DMS 273 (cell line): Measurements from ENCODE around the gene MOXD1.
"Not testable (repeated sequence)": the region's sequence is repeated elsewhere in the genome, so short reads cannot be mapped to it uniquely, and the experiment has no call there.

Experiments used
- DNase-seq: peaks from one replicate; lab custom pipeline; 2025; ENCODE audit not compliant: unreplicated experiment; lab: John Stamatoyannopoulos, UW

Gene MOXD1

GRCh38 chr6:132285004-132285780 is 116.1 kb downstream of the MOXD1 start:
- DNase-seq: no peak

- DNase-seq: no peak
These were observed 118.6 kb downstream of the MOXD1 start for GRCh38 chr6:132282696-132283095.

DNA sequence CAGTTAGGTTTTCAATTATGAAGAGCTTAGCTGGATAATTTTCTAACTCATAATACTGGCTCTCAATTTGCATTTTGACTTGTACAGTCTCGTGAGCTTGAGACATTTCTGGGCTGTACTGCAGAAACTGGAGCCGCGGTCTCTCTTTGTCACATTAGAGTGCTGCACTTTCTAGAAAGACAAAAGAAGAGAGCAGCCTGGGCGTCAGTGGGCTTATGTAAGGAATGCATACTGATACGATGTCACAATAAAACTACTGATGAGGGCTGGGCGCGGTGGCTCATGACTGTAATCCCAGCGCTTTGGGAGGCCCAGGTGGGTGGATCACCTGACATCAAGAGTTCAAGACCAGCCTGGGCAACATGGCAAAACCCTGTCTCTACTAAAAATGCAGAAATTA is 120.8 kb downstream of the MOXD1 start:
- DNase-seq: no peak

DNA sequence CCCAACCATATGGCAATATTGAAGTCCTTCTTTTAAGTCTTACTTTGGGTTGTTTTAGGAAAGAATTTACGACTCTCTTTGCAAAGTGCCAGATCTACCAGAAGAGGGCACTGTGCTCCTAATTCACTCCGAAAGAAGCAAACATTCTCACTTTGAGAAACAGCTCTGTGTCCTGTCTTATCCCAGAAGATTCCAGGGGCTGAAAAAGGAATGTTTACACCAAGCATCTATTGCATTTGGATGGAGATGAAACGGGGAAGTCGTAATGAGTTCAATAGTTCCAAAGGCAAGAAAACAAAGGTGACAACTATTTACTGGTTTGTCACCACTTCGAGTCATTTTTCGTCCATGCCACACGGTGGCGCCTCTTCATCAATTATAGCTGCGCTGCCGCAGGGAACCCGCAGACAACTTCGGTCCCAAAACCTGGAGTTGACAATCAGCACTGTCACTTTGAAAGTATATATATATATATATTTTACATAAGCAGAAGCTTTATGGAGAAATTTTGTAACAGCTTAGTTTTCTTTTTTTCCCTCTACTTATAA is 121.6 kb downstream of the MOXD1 start:
- peak; percentile 87 for DNase-seq

DNA sequence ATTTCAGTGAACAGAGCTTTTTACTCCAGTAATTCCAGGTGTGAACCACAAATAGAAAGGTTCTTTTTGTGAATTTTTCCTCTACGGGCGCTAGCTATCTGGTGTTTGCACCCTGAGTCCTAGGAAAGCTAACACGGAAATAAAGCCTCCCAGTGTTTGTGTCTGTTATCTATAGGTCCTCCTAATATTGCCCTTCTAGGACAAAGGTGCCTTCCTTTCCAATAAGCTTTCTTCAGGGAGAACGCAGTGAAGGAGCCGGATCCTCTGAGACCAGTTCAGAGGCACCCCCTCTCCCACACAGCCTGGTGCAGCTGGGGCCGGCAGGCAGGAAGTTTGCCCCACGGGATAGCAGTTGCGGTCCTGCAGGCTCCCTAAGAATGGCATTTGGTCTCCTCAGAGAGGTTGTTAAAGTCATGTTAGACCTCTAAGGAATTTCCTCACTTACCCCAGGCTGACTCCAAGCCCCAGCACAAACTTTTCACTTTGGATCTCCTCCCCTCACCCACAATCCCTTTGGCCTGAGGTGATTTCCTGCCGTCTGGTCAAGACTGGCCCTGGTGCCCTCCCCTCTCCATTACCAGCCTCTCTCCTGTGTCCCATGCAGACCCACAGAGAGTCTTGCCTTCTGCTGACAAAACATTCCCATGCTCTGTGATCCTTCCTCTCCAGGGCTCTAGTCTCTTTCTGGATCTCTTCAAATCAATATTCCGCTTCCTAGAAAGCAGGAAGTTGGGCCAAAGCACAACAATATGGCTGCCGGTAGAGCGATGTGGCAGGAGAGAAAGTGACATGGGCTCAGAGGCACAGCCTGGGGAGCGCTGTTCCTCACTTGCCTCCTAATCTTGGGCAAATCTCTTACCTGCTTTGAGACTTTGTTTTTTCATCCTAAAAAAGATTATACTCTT is 126.0 kb downstream of the MOXD1 start:
- DNase-seq: no peak

DNA sequence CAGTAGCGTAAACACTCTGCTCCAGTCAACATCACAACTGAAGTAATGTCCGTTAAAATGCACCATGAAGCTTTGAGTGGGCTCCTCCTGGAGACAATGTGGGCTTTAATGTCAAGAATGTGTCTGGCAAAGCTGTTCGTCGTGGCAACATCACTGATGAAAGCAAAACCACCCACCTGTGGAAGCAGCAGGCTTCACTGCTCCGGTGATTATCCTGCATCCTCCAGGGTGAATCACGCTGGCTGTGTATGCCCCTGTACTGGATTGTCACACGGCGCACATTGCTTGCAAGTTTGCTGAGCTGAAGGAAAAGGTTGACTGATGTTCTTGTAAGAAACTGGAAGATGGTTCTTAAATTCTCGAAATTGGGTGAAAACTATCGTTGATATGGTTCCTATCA is 128.5 kb downstream of the MOXD1 start:
- no peak for DNase-seq

DNA sequence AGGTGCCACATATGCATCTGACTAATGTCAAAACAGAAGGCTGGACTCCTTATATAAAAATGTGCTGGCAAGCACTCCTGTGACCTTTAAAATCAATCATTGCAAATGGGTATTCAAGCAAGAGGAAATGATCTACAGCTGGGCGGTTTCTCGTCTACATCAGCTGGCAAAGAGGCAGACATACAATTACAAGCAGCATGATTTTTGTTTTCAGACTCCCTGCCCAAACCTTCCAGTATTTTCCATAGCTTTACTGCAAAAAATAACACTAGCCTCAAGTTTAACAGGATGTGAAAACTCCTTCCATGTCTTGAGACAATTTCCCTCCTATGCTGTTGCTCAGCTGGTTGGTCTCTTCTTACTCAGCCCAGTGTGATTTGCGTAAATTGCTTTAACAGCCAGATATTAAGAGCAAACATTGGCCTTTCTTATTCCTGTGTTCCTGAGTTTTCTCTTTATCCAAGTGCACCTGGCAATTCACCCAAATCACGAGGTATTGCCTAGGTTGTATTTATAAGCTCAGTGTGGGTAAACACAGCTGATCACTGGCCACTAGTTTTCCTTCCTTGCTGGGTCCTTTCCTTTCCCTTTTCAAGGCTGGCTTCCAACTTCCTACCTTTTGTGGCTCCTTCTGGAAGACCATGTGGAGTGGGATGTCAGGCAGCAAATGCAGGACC is 130.4 kb downstream of the MOXD1 start:
- no peak for DNase-seq

- DNase-seq: not testable (repeated sequence)
These were observed 132.6 kb downstream of the MOXD1 start for GRCh38 chr6:132268666-132269065.

DNA sequence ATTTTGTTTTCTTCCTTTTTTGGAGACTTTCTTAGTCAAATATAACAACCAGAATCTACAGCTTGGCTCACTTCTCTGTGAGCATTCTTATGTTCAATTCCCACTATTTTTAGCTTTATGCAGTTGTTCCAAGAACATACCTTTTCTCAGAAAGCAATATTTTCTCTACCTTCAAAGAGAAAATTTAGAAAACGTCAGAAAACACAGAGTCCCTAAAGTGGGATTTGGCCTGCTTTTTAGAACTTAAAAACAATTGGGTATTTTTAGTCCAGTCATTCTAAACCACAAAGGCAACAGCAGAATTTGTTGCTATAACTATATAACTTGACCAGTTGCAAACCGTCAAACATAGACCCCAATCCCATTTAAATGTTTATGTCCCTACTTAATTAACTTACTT is 133.1 kb downstream of the MOXD1 start:
- no peak for DNase-seq

DNA sequence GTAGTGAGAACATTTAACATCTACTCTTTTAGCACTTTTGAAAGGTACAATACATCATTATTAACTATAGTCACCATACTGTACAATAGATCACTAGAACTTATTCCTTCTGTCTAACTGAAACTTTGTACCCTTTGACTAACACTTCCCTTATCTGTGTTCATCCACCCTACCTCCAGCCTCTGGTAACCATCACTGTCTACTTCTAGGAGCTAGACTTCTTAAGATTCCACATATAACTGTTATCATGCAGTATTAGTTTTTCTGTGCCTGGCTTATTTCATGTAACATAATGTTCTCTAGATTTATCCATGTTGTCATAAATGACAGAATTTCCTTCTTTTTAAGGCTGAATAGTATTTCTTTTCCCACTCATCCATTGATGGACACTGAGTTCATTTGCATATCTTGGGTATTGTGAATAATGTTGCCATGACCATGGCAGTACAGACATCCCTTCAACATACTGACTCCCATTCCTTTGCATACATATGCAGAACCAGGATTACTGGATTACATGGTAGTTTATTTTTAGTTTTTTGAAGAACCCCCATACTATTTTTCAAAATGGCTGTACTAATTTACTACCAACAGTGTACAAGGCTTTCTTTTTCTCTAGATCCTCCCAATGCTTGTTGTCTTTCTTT is 135.7 kb downstream of the MOXD1 start:
- no peak for DNase-seq

DNA sequence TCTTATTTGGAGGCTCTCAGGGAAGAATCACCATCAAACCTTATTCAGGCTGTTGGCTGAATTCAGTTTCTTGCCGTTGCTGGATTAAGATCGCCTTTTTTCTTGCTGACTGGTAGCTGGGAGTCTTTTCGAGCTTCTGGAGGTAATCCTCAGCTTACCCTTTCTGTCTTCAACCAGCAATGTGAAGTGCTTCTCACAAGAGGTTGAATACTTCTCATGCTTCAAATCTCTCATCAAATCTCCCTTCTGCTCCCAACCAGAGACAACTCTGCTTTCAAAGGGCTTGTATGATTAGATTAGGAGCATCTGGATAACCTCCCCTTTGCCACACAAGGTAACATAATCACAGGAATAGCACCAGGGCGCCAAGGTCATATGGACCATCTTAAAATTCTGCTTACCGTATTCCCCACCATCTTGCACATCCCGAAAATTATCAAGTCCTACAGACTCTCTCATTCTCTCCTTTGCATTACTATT is 137.2 kb downstream of the MOXD1 start:
- no peak for DNase-seq

DNA sequence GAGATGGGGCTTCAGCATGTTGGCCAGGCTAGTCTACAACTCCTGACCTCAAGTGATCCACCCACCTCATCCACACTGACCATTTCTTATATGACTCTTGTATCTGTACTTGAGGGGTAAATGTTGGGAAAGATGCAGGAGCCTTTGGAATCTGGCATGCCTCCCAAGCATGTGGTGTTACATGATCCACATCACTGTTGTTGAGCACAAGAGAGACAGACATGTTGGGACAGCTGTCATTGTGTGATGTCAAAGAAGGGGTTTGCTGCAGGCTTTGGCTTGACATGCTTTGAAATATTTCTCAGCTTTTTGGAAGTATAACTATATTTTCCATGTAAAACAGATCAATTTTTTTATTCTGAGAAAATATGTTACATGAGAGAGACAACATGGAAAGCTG is 139.9 kb downstream of the MOXD1 start:
- peak; percentile 24 for DNase-seq

DNA sequence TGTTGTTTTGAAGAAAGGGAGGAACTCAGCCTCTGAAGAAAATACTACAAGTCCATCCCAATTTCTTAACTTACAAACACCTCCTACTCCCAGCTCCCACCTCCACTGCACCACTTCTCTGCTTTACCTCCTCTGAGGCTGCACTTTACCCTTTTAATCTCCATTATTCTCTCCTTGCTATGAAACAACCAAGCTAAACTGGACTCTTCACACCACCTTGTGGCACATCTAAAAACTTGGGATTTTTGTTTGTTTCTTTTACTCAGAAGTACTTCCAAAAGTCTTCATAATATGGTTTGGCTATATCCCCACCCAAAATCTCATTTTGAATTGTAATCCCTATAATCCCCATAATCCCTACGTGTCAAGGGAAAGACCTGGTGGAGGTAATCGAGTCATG is 142.2 kb downstream of the MOXD1 start:
- peak; percentile 19 for DNase-seq

DNA sequence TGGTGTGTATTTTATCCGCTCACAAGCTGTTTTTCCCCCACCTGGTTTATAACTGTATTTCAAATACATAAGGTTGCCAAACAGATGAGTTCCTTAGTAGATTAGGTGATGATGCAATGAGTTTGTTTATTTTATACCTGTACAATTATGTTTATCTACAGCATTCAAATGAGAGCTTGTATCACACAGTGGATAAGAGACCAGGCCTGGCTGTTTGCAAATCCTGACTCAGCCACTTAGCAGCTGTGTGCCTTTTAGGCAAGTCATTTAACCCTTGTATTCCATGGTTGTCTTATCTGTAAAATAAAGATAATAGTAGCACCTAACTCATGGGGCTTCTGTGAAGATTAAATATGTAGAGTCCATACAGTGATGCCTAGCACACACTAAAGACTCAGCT is 143.7 kb downstream of the MOXD1 start:
- DNase-seq: no peak

DNA sequence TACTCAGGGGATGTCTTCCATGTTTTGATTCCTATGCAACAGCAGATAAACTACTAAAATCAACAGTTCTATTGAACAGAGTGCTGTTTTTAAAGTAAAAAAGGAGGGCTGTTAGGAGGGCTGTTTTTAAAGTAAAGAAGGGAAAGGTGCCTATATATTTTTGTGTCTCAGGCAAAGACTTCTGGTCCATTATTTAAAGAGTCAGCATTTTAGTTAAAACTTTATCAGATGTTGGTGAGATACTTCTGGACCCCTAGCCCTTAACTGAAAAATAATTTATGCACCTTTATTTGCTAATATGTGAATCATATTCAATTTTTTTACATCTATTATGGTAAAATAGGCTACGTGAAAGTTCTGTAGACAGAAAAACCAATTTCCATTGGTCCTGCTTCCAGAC is 144.8 kb downstream of the MOXD1 start:
- no peak for DNase-seq

- no peak for DNase-seq
These were observed 147.4 kb downstream of the MOXD1 start for GRCh38 chr6:132253906-132254305.

GRCh38 chr6:132253211-132253610 is 148.1 kb downstream of the MOXD1 start:
- DNase-seq: no peak

DNA sequence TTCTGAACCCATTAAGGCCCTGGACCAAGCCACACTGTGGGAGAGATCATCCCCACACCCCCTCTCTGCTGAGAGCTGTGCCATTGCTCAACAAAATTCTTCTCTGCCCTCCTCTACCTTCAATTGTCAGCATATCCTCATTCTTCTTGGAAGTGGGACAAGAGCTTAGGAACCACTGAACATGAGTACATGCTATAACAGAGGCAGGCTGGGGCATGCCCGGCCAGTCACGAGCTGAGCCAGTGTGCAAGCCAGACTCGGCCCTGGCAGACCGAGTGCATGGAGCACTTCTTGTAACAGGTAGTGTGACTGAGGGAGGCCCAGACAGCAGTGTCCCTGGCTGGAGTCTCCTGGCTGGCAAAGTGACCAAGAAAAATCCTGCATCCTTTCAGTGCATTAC is 149.2 kb downstream of the MOXD1 start:
- peak; percentile 3 for DNase-seq

GRCh38 chr6:132251711-132252110 is 149.6 kb downstream of the MOXD1 start:
- DNase-seq: no peak

GRCh38 chr6:132247381-132248159 is 153.7 kb downstream of the MOXD1 start:
- DNase-seq: no peak
